ENCODE results near the gene ZNF664.

Gene ZNF664

GRCh38 chr12:124044021-124044420 lies 71.0 kb downstream of the ZNF664 start:
- DNase-seq (ENCODE audit: extremely low read depth, low read depth), result no peak
- TF ChIP-seq CTCF (IDR thresholded peaks at IDR 0.05; ENCODE audit: low read depth, low read length), result no peak

GRCh38 chr12:124044809-124045321 lies 71.8 kb downstream of the ZNF664 start:
- DNase-seq (ENCODE audit: extremely low read depth, low read depth), result no peak
- TF ChIP-seq CTCF (IDR thresholded peaks at IDR 0.05; ENCODE audit: low read depth, low read length), result no peak

GRCh38 chr12:124045671-124046455 lies 72.8 kb downstream of the ZNF664 start:
- TF ChIP-seq CTCF (IDR thresholded peaks at IDR 0.05; ENCODE audit: low read depth, low read length), result no peak
- DNase-seq (ENCODE audit: extremely low read depth, low read depth), result no peak

GRCh38 chr12:124046456-124046740 lies 73.4 kb downstream of the ZNF664 start:
- no peak for DNase-seq (ENCODE audit: extremely low read depth, low read depth)
- no peak for TF ChIP-seq CTCF (IDR thresholded peaks at IDR 0.05; ENCODE audit: low read depth, low read length)

GRCh38 chr12:124047045-124047566 lies 74.1 kb downstream of the ZNF664 start:
- TF ChIP-seq CTCF (IDR thresholded peaks at IDR 0.05; ENCODE audit: low read depth, low read length), result no peak

GRCh38 chr12:124049451-124050094 lies 76.6 kb downstream of the ZNF664 start:
- DNase-seq (ENCODE audit: extremely low read depth, low read depth), result no peak
- TF ChIP-seq CTCF (IDR thresholded peaks at IDR 0.05; ENCODE audit: low read depth, low read length), result no peak

More at GRCh38 chr12:124047045-124047566, 74.1 kb downstream of the ZNF664 start:
- no peak for DNase-seq (ENCODE audit: extremely low read depth, low read depth)

GRCh38 chr12:124053851-124054250 lies 80.8 kb downstream of the ZNF664 start:
- peak; percentile 72 for TF ChIP-seq CTCF (IDR thresholded peaks at IDR 0.05; ENCODE audit: low read depth, low read length)
- peak; percentile 30 for DNase-seq (ENCODE audit: extremely low read depth, low read depth)

Data from AG09319 (cell line).